Measurements from ENCODE around the gene TVP23A.

TVP23A gene

DNA sequence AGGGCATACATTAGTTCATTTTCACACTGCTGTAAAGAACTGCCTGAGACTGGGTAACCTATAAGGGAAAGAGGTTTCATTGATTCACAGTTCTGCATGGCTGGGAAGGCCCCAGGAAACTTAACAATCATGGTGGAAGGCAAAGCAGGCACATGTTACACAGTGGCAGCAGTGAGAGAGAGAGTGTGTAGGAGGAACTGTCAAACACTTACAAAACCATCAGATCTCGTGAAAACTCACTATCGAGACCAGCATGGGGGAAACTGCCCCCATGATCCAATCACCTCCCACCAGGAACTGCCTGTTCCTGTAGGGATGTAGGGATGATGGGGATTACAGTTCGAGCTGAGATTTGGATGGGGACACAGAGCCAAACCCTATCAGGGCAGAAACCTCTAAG lies 57.7 kb downstream of the TVP23A start:
- Histone ChIP-seq H3K9me3 (replicated peaks; ENCODE audit: insufficient read depth, low read length) (no peaks in the 10 kb centered on the region), H3K27me3 (replicated peaks; ENCODE audit: insufficient read depth, low read length) (no peaks in the 10 kb centered on the region), H3K4me2 (ENCODE audit: low read depth, low read length) (no peak overlapping the region), H3K4me3 (ENCODE audit: low read length) (no peak overlapping the region), H3F3A (ENCODE audit: insufficient read depth, low read length) (no peaks in the 10 kb centered on the region), H2AFZ (ENCODE audit: low read length) (no peak overlapping the region), H3K27ac (ENCODE audit: low read length) (no peak overlapping the region), H3K9me2 (replicated peaks; ENCODE audit: insufficient read depth, low read length) (no peaks in the 10 kb centered on the region), H4K20me1 (ENCODE audit: insufficient read depth, low read length) (no peaks in the 10 kb centered on the region), H3K79me2 (ENCODE audit: low read length) (no peaks in the 10 kb centered on the region), H3K9ac (ENCODE audit: low read length) (no peak overlapping the region), H3K4me1 (ENCODE audit: low read length) (no peaks in the 10 kb centered on the region), H3K36me3 (replicated peaks; ENCODE audit: insufficient read depth, low read length) (no peaks in the 10 kb centered on the region)
- no peak for DNase-seq
- TF ChIP-seq, protein P1, sequence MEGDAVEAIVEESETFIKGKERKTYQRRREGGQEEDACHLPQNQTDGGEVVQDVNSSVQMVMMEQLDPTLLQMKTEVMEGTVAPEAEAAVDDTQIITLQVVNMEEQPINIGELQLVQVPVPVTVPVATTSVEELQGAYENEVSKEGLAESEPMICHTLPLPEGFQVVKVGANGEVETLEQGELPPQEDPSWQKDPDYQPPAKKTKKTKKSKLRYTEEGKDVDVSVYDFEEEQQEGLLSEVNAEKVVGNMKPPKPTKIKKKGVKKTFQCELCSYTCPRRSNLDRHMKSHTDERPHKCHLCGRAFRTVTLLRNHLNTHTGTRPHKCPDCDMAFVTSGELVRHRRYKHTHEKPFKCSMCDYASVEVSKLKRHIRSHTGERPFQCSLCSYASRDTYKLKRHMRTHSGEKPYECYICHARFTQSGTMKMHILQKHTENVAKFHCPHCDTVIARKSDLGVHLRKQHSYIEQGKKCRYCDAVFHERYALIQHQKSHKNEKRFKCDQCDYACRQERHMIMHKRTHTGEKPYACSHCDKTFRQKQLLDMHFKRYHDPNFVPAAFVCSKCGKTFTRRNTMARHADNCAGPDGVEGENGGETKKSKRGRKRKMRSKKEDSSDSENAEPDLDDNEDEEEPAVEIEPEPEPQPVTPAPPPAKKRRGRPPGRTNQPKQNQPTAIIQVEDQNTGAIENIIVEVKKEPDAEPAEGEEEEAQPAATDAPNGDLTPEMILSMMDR (IDR thresholded peaks at IDR 0.05; ENCODE audit: low read length): no peak
- TF ChIP-seq EZH2phosphoT487 (IDR thresholded peaks at IDR 0.05; ENCODE audit: low read length) (no peak), EZH2 (optimal IDR thresholded peaks at IDR 0.05; ENCODE audit: low read depth, low read length) (no peak)

GRCh38 chr16:10756574-10756973 lies 62.0 kb downstream of the TVP23A start:
- Histone ChIP-seq H2AFZ (ENCODE audit: low read length) (no peak overlapping the region), H3K9me3 (replicated peaks; ENCODE audit: insufficient read depth, low read length) (no peaks in the 10 kb centered on the region), H3K4me2 (ENCODE audit: low read depth, low read length) (no peak overlapping the region), H3K9me2 (replicated peaks; ENCODE audit: insufficient read depth, low read length) (no peaks in the 10 kb centered on the region), H4K20me1 (ENCODE audit: insufficient read depth, low read length) (no peaks in the 10 kb centered on the region), H3K4me1 (ENCODE audit: low read length) (no peaks in the 10 kb centered on the region), H3K4me3 (ENCODE audit: low read length) (no peak overlapping the region), H3K79me2 (ENCODE audit: low read length) (no peaks in the 10 kb centered on the region), H3K27ac (ENCODE audit: low read length) (no peak overlapping the region), H3K36me3 (replicated peaks; ENCODE audit: insufficient read depth, low read length) (no peaks in the 10 kb centered on the region), H3K27me3 (replicated peaks; ENCODE audit: insufficient read depth, low read length) (no peaks in the 10 kb centered on the region), H3F3A (ENCODE audit: insufficient read depth, low read length) (no peaks in the 10 kb centered on the region), H3K9ac (ENCODE audit: low read length) (no peak overlapping the region)
- TF ChIP-seq EZH2phosphoT487 (IDR thresholded peaks at IDR 0.05; ENCODE audit: low read length) (no peak), EZH2 (optimal IDR thresholded peaks at IDR 0.05; ENCODE audit: low read depth, low read length) (no peak)
- TF ChIP-seq, protein P1 (IDR thresholded peaks at IDR 0.05; ENCODE audit: low read length): no peak
- no peak for DNase-seq

GRCh38 chr16:10754941-10755340 lies 63.7 kb downstream of the TVP23A start:
- H3K9ac ChIP-seq (ENCODE audit: low read length): no peak overlapping the region
- no peak for DNase-seq
- no peak overlapping the region for H2AFZ ChIP-seq (ENCODE audit: low read length)
- H3K4me3 ChIP-seq (ENCODE audit: low read length): no peak overlapping the region
- no peak overlapping the region for H3K4me2 ChIP-seq (ENCODE audit: low read depth, low read length)
- no peaks in the 10 kb centered on the region for H3K79me2 ChIP-seq (ENCODE audit: low read length)
- no peak overlapping the region for H3K27ac ChIP-seq (ENCODE audit: low read length)
- H3K36me3 ChIP-seq (replicated peaks; ENCODE audit: insufficient read depth, low read length): no peaks in the 10 kb centered on the region
- H3F3A ChIP-seq (ENCODE audit: insufficient read depth, low read length): no peaks in the 10 kb centered on the region
- no peaks in the 10 kb centered on the region for H3K9me3 ChIP-seq (replicated peaks; ENCODE audit: insufficient read depth, low read length)
- no peaks in the 10 kb centered on the region for H4K20me1 ChIP-seq (ENCODE audit: insufficient read depth, low read length)
- no peaks in the 10 kb centered on the region for H3K4me1 ChIP-seq (ENCODE audit: low read length)
- no peaks in the 10 kb centered on the region for H3K9me2 ChIP-seq (replicated peaks; ENCODE audit: insufficient read depth, low read length)
- no peak for TF ChIP-seq EZH2phosphoT487 (IDR thresholded peaks at IDR 0.05; ENCODE audit: low read length)
- no peaks in the 10 kb centered on the region for H3K27me3 ChIP-seq (replicated peaks; ENCODE audit: insufficient read depth, low read length)

DNA sequence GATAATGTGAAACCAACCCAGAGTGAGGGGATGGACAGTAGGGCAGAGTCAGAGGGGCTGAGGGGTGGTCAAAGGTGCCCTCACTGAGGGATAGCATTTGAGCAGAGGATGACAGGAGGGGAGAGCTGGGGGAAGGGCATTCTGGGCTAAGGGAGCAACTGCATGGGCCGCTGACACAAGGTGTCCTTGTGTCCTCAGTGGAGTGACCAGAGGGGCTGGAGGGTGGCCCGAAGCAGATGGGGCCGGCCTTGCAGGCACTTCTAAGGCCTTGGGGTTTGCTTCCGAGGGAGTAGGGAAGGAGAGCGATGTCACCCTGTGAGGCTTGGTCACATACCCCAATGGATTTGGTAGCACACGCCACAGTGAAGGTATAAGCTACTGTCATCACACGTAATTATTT lies 64.9 kb downstream of the TVP23A start:
- no peak overlapping the region for H3K27ac ChIP-seq (ENCODE audit: low read length)
- no peaks in the 10 kb centered on the region for H4K20me1 ChIP-seq (ENCODE audit: insufficient read depth, low read length)
- no peak overlapping the region for H3K4me2 ChIP-seq (ENCODE audit: low read depth, low read length)

More for the DNA sequence above, 64.9 kb downstream of the TVP23A start:
- H3K9me3 ChIP-seq (replicated peaks; ENCODE audit: insufficient read depth, low read length): no peaks in the 10 kb centered on the region
- TF ChIP-seq EZH2 (optimal IDR thresholded peaks at IDR 0.05; ENCODE audit: low read depth, low read length): no peak
- no peak for TF ChIP-seq EZH2phosphoT487 (IDR thresholded peaks at IDR 0.05; ENCODE audit: low read length)
- TF ChIP-seq, protein P1 (IDR thresholded peaks at IDR 0.05; ENCODE audit: low read length): no peak
- no peaks in the 10 kb centered on the region for H3F3A ChIP-seq (ENCODE audit: insufficient read depth, low read length)
- no peaks in the 10 kb centered on the region for H3K27me3 ChIP-seq (replicated peaks; ENCODE audit: insufficient read depth, low read length)
- H3K9me2 ChIP-seq (replicated peaks; ENCODE audit: insufficient read depth, low read length): no peaks in the 10 kb centered on the region
- no peak overlapping the region for H2AFZ ChIP-seq (ENCODE audit: low read length)
- no peak overlapping the region for H3K9ac ChIP-seq (ENCODE audit: low read length)
- H3K4me3 ChIP-seq (ENCODE audit: low read length): no peak overlapping the region
- no peak for DNase-seq
- H3K36me3 ChIP-seq (replicated peaks; ENCODE audit: insufficient read depth, low read length): no peaks in the 10 kb centered on the region
- no peaks in the 10 kb centered on the region for H3K4me1 ChIP-seq (ENCODE audit: low read length)
- no peaks in the 10 kb centered on the region for H3K79me2 ChIP-seq (ENCODE audit: low read length)
